Parathyroid adenoma (tissue), 2 donors: Measurements from ENCODE around the gene IPO5.
"Not testable (repeated sequence)": the region's sequence is repeated elsewhere in the genome, so short reads cannot be mapped to it uniquely, and the experiment has no call there.

Source experiments
- H2AFZ ChIP-seq: fragments of 300-600 bp; sonication (generic); one replicate; pipeline ENCODE4 v1.7.0; 2017; ENCODE audit warnings: antibody characterized with exemption, mild to moderate bottlenecking
- H3K27ac ChIP-seq: fragments of 300-600 bp; sonication (generic); one replicate; pipeline ENCODE4 v1.7.0; 2017
- H3K27me3 ChIP-seq: fragments of 300-600 bp; sonication (generic); one replicate; pipeline ENCODE4 v1.7.0; 2017; ENCODE audit warnings: low read length; ENCODE audit not compliant: control insufficient read depth, insufficient read depth
- H3K36me3 ChIP-seq: fragments of 300-600 bp; sonication (generic); one replicate; pipeline ENCODE4 v1.7.0; 2017; ENCODE audit warnings: low read length; ENCODE audit not compliant: control insufficient read depth, insufficient read depth
- H3K4me1 ChIP-seq: fragments of 300-600 bp; sonication (generic); one replicate; pipeline ENCODE4 v1.7.0; 2017; ENCODE audit warnings: control low read depth
- H3K4me2 ChIP-seq: fragments of 300-600 bp; sonication (generic); one replicate; pipeline ENCODE4 v1.7.0; 2017; ENCODE audit warnings: low read length
- H3K4me3 ChIP-seq: fragments of 300-600 bp; sonication (generic); one replicate; pipeline ENCODE4 v1.7.0; 2017; ENCODE audit warnings: low read depth, low read length
- H3K79me2 ChIP-seq: fragments of 300-600 bp; sonication (generic); one replicate; pipeline ENCODE4 v1.7.0; 2017; ENCODE audit warnings: control low read depth
- H3K9ac ChIP-seq: fragments of 300-600 bp; sonication (generic); one replicate; pipeline ENCODE4 v1.7.0; 2017; ENCODE audit warnings: mild to moderate bottlenecking
- H3K9me3 ChIP-seq: fragments of 300-600 bp; sonication (generic); one replicate; pipeline ENCODE4 v1.7.0; 2017; ENCODE audit warnings: low read length; ENCODE audit not compliant: control insufficient read depth
- TF ChIP-seq, protein P1 (sequence below): fragments of 300-600 bp; sonication (generic); IDR thresholded peaks from one replicate; pipeline ENCODE4 v1.7.0; 2017; ENCODE audit warnings: antibody characterized with exemption, mild to moderate bottlenecking
- donor health status: primary hyperparathyroidism.

The IPO5 gene

DNA sequence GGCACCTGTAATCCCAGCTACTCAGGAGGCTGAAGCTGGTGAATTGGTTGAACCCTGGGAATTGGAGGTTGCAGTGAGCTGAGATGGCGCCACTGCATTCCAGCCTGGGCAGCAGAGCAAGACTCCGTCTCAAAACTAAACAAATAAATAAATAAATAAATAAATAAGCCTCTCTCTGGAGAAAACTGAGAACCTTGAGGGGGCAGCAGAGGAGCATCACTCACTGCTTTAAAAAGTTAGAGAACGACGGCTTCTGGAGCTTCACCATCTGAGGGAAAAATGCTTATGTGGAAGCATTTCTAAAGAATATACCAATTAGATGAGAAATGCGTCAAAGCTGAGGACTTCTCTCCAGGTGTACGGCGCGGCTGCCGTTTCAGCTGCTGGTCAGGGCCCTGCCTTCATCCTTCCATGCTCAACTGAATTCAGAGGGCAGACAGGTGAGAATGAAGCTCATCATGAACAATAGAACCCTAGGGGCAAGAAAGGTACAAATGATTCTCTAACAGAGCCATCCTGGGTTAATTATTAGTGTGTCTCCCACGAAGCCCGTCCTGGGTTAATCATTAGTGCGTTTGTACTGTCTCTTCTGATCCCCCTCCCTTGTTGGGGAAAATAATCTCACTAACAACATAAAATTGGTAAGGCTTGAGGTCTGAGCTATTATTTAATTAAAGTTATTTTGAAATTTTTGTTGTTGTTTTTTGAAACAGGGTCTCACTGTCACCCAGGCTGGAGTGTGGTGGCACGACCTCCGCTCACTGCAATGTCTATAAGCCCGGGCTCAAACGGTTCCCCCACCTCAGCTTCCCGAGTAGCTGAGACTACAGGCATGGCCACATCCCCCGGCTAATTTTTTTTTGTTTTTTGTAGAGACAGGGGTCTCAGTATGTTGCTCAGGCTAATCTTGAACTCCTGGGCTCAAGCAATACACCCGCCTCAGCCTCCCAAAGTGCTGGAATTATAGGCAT lies 80.1 kb downstream of the IPO5 start:
- TF ChIP-seq, protein P1, sequence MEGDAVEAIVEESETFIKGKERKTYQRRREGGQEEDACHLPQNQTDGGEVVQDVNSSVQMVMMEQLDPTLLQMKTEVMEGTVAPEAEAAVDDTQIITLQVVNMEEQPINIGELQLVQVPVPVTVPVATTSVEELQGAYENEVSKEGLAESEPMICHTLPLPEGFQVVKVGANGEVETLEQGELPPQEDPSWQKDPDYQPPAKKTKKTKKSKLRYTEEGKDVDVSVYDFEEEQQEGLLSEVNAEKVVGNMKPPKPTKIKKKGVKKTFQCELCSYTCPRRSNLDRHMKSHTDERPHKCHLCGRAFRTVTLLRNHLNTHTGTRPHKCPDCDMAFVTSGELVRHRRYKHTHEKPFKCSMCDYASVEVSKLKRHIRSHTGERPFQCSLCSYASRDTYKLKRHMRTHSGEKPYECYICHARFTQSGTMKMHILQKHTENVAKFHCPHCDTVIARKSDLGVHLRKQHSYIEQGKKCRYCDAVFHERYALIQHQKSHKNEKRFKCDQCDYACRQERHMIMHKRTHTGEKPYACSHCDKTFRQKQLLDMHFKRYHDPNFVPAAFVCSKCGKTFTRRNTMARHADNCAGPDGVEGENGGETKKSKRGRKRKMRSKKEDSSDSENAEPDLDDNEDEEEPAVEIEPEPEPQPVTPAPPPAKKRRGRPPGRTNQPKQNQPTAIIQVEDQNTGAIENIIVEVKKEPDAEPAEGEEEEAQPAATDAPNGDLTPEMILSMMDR = no peak
- no peak overlapping the region for H3K27ac ChIP-seq
- no peaks in the 10 kb centered on the region for H3K9me3 ChIP-seq
- H3K4me1 ChIP-seq = no peaks in the 10 kb centered on the region
- H3K4me2 ChIP-seq = no peak overlapping the region
- H3K36me3 ChIP-seq = no peaks in the 10 kb centered on the region
- no peaks in the 10 kb centered on the region for H3K27me3 ChIP-seq
- H3K79me2 ChIP-seq = no peaks in the 10 kb centered on the region
- no peak overlapping the region for H3K9ac ChIP-seq
- H3K4me3 ChIP-seq = no peak overlapping the region
- no peak overlapping the region for H2AFZ ChIP-seq

DNA sequence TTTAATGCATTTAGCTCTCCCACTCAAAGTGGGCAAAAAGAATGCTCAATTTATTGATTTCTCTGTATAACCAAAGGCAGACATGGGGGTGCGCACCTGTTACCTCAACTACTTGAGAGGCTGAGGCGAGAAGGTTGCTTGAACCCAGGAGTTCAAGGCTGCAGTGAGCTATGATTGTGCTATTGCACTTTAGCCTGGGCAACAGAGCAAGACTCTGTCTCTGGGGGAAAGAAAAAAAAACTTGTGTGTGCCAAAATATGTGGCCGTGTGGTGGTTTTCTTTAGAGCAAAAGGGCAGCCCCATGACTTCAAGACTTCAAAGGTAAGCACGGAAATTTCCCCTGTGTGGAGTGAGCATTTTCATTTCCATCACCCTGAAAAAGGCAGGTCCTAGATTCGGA lies 81.9 kb downstream of the IPO5 start:
- H3K4me3 ChIP-seq = no peak overlapping the region
- H3K4me1 ChIP-seq = no peaks in the 10 kb centered on the region
- H3K9me3 ChIP-seq = no peaks in the 10 kb centered on the region
- no peak overlapping the region for H2AFZ ChIP-seq
- H3K4me2 ChIP-seq = no peak overlapping the region
- H3K27ac ChIP-seq = no peak overlapping the region
- H3K9ac ChIP-seq = no peak overlapping the region
- H3K27me3 ChIP-seq = no peaks in the 10 kb centered on the region
- H3K36me3 ChIP-seq = no peaks in the 10 kb centered on the region
- no peaks in the 10 kb centered on the region for H3K79me2 ChIP-seq
- TF ChIP-seq, protein P1 = no peak

DNA sequence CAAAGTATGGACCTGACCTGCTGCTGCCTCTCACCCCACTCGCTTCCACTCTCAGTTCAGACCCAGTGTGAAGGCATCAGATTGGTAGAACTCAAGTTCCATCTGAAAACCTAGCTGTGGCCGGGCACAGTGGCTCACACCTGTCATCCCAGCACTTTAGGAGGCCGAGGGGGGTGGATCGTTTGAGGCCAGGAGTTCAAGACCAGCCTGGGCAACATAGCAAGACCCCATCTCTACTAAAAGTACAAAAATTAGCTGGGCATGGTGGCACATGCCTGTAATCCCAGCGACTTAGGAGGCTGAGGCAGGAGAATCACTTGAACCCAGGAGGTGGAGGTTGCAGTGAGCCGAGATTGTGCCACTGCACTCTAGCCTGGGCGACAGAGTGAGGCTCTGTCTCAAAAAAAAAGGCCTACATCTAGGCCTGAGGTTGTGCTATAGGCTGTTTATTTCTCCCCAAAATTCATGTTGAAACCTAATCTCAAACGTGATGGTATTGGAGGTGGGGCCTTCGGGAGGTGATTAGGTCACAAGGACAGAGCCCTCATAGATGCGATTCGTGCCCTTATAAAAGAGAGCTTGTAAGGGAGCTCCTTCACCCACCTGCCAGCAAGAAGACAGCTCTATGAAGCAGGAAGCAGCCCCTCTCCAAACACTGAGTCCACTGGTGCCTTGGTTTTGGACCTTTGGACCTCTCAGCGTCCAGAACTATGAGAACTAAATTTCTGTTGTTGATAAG lies 83.3 kb downstream of the IPO5 start:
- H3K4me2 ChIP-seq, H3K4me3 ChIP-seq, H2AFZ ChIP-seq, H3K9ac ChIP-seq, H3K4me1 ChIP-seq, H3K36me3 ChIP-seq, H3K79me2 ChIP-seq, H3K9me3 ChIP-seq, H3K27ac ChIP-seq, H3K27me3 ChIP-seq: not testable (repeated sequence)

DNA sequence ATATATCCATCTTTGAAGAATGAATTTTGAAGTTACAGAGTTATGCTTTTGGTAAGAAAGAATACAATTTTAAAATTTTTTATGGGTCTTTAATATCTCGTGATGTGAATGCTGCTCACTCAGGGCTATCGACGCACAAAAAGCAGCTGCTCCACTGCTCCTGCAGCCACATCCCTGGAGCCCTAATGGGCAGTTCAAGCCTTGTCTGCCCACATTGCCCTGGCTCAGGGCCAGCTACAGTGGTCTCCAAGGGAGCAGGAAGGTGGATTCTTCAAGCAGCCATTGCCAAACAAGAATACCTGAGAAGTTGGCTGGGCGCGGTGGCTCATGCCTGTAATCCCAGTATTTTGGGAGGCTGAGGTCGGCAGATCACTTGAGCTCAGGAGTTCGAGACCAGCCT lies 85.8 kb downstream of the IPO5 start:
- H3K9me3 ChIP-seq = no peaks in the 10 kb centered on the region
- H3K4me2 ChIP-seq = no peak overlapping the region
- no peaks in the 10 kb centered on the region for H3K27me3 ChIP-seq
- no peaks in the 10 kb centered on the region for H3K36me3 ChIP-seq
- no peaks in the 10 kb centered on the region for H3K79me2 ChIP-seq
- H3K9ac ChIP-seq = no peak overlapping the region
- H3K4me3 ChIP-seq = no peak overlapping the region
- no peak overlapping the region for H3K27ac ChIP-seq
- TF ChIP-seq, protein P1 = no peak
- no peak overlapping the region for H2AFZ ChIP-seq
- H3K4me1 ChIP-seq = no peaks in the 10 kb centered on the region

DNA sequence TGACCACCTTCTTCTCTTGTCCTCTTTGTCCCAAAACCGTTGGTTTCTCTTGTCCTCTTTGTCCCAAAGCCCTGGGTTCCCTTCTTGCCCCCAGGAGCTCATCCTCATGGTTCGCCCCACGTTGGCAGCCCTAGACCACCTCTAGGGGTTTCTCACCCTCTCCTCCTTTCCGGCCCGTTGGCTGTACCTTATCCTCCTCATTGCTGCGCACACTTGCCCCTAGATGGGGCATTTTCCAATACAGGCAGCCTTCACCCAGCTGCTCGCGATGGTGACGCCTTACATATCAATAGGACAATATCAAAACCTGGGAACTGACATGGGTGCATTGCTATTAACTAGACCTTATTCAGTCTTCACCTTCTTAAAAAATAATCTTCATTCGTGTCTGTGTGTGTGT lies 86.5 kb downstream of the IPO5 start:
- H3K27me3 ChIP-seq = no peaks in the 10 kb centered on the region
- H3K4me2 ChIP-seq = no peak overlapping the region
- no peak overlapping the region for H3K4me3 ChIP-seq
- no peaks in the 10 kb centered on the region for H3K4me1 ChIP-seq
- H3K9ac ChIP-seq = no peak overlapping the region
- no peaks in the 10 kb centered on the region for H3K9me3 ChIP-seq
- no peaks in the 10 kb centered on the region for H3K79me2 ChIP-seq
- H3K27ac ChIP-seq = no peak overlapping the region
- no peaks in the 10 kb centered on the region for H3K36me3 ChIP-seq
- TF ChIP-seq, protein P1 = no peak
- H2AFZ ChIP-seq = no peak overlapping the region
